LoVo (cell line): ENCODE measurements around the gene GP9.
"Not testable (repeated sequence)": the region's sequence is repeated elsewhere in the genome, so short reads cannot be mapped to it uniquely, and the experiment has no call there.

Source experiments
- DNase-seq: peaks from one replicate; pipeline ENCODE4 v3.0.0-alpha.2; 2016; ENCODE audit warnings: low spot score

GP9 gene

GRCh38 chr3:129111076-129111780, 50.6 kb downstream of the GP9 start:
- DNase-seq = not testable (repeated sequence)
